Fibroblast of peridontal ligament (primary cell): ENCODE results near the gene BTBD16.

Source experiments
- DNase-seq: peaks from one replicate; pipeline ENCODE4 v3.0.0-alpha.2; 2010; ENCODE audit errors: extremely low read depth

BTBD16 gene

GRCh38 chr10:122248356-122249302 lies 22.5 kb upstream of the BTBD16 start:
- no peak for DNase-seq

DNA sequence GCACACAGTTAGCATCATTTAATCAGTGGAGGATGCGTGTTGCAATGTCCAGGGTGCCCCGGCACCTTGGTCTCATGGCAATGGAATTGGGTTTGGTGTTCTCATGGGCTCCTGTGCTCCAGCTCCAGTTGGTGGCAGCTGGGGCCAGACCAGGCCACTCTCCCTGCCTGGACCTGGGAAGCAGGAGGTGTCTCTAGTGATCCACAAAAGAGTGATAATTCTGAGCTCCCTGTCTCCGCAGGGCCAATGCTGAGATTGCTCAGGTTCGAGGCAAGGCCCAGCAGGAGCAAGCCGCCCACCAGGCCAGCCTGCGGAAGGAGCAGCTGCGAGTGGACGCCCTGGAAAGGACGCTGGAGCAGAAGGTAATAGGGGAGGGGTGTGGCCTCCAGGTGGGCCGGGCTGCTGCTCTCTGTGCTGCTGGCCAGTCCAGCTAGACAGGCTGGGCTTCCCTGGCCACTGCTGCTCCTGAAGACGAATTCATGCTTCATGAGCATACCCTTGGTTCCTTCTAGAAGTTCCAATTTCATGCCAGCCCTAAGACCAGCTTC lies 21.7 kb upstream of the BTBD16 start:
- no peak for DNase-seq

GRCh38 chr10:122249991-122250750 lies 20.9 kb upstream of the BTBD16 start:
- no peak for DNase-seq

GRCh38 chr10:122251459-122252255 lies 19.4 kb upstream of the BTBD16 start:
- no peak for DNase-seq

DNA sequence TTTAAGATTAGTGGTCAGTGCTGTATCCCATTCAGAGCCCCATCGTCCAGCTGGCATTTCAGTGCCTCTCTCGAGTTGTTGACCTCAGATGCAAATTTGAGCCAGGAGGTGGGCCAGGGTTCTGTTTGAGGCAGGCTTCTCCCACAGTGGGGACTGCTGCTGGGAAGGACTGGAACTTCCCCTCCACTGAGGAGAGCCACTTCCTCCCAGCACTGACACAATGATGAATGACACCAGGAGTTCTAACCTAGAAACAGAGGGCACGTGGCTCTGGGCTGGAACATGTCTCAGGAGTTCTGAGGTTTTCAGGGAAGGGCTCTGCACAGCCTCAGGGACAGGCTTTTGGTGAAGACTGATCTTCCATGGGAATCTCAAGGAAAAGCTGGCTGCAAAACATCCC lies 18.3 kb upstream of the BTBD16 start:
- no peak for DNase-seq

DNA sequence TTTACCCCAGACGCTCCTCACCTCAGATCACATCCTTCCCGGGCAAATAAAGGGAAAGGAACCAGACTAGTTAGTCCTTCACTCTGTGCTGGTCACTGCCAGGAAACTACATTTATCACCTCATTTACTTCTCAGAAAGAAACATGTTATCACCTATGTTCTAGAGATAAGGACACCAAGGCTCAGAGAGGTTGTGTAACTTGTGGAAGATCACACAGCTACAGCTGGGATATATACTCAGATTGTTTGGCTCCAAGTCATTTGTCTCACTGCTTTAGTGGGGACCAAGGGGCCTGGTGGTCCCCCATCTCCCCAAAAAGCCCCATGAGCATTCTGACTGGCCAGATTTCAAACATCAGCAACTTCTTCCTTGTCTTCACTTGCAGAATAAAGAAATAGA lies 17.5 kb upstream of the BTBD16 start:
- no peak for DNase-seq

DNA sequence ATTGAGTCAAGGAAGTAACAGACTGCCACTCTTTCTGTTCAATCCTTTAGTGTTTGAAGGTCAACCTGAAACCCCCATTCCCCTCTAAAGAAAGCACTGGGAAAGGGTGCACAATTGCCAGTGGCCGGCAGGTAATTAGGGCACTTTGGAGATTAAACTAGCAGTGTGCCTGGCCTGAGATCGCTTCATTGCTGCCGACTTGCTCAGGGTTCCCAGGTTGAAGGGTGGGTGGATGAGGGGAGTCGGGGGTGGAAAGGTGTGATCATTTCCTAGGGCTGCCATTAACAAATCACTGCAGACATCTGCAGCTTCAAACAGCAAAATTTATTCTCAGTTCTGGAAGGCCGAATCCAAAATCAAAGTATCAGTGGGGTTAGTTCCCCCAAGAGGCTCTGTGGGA lies 16.3 kb upstream of the BTBD16 start:
- no peak for DNase-seq

DNA sequence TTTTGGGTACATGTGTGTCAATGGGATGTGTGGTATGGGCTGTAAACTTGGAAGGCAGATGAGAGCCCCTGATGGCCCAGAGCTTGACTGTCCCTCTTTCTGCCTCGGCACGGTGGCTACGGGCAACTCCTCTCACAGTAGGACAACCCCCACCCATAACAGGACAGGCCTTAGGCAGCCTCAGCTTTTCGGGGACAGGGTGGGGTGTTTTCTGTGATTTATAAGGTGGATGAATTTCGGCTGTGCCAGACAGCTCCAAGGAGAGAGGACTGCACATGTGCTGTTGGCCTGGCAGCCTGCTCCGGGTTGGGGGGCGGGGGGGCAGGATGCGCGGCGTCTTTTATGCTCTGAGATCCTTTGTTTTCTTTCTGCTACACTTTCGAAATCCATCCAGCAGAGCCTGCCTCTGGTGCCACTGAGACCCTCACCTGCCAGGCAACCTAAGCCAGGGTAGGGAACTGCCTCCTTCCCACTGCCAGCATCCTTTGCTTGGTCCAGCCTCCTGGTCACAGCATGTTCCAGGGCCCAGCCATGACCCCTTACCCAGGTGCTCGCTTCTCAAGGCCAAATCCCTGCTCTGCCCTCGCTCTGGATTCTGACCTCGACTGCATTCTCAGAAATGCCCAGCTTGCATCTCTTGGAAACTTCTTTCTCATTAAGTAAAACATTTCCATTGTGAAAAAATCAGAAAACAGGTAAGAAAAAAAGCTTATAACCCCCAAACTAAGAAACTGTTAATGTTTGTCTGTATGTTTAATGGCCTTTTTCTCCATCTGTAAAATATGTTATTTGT lies 15.4 kb upstream of the BTBD16 start:
- no peak for DNase-seq

GRCh38 chr10:122257041-122257440 lies 14.1 kb upstream of the BTBD16 start:
- DNase-seq = no peak

DNA sequence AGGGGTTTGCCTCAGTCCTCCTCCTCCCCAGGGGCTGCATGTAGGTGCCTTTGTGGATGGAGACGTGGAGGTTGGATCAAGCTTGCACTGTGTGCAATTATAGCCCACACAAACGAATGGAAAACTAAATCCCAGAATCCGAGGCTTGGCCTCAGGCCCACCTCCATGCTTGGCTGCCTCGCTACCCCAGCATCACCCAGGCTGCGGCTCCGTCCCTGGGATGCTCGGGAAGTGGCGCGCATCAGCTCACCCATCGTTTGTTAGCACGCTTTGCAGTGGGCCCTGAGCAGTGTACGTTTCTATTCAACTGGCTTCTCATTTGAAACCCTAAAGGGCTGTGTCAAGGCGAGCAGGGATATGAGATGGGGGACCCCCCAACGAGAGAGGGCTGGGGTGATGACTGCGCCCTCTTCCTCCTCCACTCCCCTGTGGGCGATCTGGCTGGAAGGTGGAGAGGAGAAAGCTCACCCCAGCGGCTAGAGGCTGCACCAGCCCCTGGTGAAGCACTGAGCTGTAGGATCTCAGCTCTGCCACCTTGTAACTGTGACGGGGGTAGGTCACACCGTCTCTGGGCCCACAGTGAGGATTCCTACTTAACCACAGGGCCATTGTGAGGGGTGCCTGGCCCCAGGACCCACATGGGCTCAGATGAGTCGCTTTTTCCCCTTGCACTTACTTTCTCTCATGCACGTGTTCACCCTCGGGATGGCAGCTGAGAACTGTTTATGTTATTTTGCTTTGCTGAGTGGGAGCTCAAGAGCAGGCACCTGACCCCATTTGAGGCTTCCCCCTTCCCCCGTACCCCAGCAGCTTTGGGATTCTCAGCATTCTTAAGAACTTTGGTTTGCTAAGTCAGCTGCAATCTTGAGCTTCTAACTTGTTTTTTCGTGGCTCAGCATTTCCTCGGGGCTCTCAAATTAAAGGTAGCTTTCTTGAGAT lies 12.7 kb upstream of the BTBD16 start:
- DNase-seq = peak; percentile 47

DNA sequence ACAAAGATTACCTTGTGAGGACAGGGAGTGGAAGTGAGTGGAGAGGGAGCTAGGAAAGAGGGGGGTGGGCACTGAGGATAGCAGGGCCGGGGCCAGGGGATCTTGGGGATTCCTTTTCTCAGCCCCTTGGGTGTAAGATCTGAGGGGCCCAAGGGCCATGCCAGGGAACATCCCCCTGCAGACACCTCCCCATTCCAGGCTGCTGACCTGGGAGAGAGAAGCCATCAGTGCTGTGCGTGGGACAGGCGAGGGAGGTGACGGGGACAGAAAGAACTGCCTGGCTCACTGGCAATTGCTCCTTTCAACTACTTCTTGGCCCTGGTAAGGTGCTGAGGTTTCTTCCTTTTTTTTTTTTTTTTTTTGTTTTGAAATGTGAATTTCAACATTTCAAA lies 12.0 kb upstream of the BTBD16 start:
- no peak for DNase-seq

- no peak for DNase-seq
These were observed 9.5 kb upstream of the BTBD16 start for GRCh38 chr10:122261584-122261983.

DNA sequence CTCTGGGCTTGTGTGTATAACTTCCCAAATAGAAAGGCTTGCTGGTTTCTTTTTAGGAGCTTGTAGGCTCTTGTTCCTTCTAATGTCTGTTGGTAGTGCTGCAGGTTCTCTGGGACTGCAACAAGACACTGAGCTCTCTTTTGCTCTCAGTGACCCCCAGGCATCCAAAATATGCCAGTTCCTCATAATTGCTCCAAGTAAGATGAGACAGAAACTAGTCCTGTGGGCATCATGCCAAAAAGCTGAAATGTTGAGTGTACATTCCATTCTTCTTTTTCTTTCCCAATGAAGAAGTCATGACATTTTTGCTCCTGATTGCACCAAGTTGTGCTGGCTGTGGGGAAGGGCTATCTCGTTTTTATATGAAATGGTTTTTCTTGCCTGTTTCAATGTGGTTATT lies 7.1 kb upstream of the BTBD16 start:
- DNase-seq = peak; percentile 95

DNA sequence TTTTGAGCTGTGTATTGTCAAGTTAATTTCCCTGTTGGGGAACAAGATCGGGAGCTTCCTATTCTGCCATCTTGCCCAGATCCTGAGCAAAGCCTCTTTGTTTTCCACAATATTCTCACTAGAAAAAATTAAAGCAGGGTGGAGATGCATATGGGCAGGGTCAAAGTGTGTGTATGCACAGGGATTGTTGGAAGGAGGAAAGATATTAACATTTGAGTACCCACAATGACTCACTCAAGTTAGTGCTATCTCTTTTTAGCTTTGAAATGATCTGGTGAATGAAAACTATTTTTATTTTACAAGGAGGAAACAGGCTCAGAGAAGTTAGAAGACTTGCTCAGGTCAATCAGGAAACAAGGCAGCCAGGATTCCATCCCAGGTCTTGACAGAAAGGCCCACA lies 6.7 kb upstream of the BTBD16 start:
- peak; percentile 32 for DNase-seq

- DNase-seq = no peak
These were observed 6.2 kb upstream of the BTBD16 start for GRCh38 chr10:122264931-122265330.

- no peak for DNase-seq
These were observed 5.2 kb upstream of the BTBD16 start for GRCh38 chr10:122265896-122266295.

- DNase-seq = peak; percentile 19
These were observed 3.0 kb upstream of the BTBD16 start for GRCh38 chr10:122267849-122268737.

DNA sequence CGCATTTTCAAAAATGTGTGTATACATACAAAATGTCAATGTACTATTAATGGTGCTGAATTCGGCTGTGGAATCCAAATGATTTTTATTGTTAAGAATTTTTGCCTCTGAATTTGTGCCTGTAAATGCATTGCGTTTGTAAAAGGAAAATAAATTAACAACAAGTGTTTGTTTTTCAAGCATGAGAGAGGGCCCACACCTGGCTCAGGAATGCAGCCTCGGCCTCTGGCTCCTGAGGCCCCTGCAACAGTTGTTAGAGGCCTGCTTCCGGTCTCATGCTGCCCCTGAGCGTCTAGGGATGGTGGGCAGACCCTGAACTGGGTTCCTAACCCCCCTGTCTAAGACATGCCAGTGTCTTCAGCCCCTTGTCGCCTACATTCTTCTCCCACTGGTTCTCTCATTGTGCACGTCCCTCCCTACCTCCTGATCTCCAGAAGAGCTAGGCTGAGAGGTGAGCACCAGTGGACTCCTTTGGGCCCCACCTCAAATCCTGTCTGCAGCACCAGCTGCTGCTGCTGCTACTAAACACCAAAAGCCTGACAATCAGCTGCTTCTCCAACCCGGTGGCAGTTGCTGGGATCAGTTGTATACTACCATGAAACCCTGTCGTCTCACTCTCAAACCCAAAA lies 1.9 kb upstream of the BTBD16 start:
- DNase-seq = no peak
